ENCODE results near the gene CA11. TPM values are rescaled to one million over a fixed set of nuclear protein-coding genes. Genes with fewer than 3 reads are reported as not detected.

The CA11 gene
- total RNA-seq, 2 donors from 2014 or later: 3.0 to 4.6 TPM

DNA sequence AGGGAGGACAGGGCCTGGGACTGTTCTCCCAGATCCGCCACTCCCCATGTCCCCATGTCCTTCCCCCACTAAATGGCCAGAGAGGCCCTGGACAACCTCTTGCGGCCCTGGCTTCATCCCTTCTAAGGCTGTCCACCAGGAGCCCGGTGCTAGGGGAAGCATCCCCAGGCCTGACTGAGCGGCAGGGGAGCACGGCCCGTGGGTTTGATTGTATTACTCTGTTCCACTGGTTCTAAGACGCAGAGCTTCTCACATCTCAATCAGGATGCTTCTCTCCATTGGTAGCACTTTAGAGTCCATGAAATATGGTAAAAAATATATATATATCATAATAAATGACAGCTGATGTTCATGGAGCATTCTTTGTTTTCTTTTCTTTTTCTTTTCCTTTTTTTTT lies 38.6 kb downstream of the CA11 start:
- H3K36me3 ChIP-seq: no peaks in the 10 kb centered on the region
- no peaks in the 10 kb centered on the region for H3K27me3 ChIP-seq (replicated peaks; ENCODE audit: insufficient read depth)
- H3K9me3 ChIP-seq: no peaks in the 10 kb centered on the region
- DNase-seq (ENCODE audit: low spot score) (no peak), ATAC-seq (ENCODE audit: insufficient number of reproducible peaks, low FRiP score, low read depth) (no peak)
- no peak overlapping the region for H3K27ac ChIP-seq
- no peak overlapping the region for H3K4me3 ChIP-seq
- TF ChIP-seq, protein P1, sequence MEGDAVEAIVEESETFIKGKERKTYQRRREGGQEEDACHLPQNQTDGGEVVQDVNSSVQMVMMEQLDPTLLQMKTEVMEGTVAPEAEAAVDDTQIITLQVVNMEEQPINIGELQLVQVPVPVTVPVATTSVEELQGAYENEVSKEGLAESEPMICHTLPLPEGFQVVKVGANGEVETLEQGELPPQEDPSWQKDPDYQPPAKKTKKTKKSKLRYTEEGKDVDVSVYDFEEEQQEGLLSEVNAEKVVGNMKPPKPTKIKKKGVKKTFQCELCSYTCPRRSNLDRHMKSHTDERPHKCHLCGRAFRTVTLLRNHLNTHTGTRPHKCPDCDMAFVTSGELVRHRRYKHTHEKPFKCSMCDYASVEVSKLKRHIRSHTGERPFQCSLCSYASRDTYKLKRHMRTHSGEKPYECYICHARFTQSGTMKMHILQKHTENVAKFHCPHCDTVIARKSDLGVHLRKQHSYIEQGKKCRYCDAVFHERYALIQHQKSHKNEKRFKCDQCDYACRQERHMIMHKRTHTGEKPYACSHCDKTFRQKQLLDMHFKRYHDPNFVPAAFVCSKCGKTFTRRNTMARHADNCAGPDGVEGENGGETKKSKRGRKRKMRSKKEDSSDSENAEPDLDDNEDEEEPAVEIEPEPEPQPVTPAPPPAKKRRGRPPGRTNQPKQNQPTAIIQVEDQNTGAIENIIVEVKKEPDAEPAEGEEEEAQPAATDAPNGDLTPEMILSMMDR (IDR thresholded peaks at IDR 0.05): no peak
- H3K4me1 ChIP-seq (ENCODE audit: control insufficient read depth in 1 of 2, low read depth in 2 of 2): no peaks in the 10 kb centered on the region

DNA sequence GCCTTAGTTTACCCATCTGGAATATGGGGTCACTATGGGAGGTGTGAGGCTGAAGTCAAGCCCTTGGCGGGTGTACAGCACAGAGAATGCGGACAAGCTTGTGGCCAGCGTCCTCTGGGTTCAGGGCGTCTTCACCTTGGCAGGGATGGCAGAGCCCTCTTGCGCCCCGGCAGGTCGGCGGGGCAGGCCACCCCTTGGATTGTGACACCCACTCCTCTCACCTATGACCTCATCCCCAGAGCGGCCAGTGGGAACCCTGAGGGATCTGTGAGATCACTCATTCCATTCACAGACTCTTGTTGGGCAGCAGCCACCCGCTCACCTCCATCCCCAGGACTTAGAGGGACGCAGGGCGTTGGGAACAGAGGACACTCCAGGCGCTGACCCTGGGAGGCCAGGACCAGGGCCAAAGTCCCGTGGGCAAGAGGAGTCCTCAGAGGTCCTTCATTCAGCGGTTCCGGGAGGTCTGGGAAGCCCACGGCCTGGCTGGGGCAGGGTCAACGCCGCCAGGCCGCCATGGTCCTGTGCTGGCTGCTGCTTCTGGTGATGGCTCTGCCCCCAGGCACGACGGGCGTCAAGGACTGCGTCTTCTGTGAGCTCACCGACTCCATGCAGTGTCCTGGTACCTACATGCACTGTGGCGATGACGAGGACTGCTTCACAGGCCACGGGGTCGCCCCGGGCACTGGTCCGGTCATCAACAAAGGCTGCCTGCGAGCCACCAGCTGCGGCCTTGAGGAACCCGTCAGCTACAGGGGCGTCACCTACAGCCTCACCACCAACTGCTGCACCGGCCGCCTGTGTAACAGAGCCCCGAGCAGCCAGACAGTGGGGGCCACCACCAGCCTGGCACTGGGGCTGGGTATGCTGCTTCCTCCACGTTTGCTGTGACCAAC lies 39.3 kb downstream of the CA11 start, which contains the start of gene SPACA4:
SPACA4 (plus strand) TSS at position 280 of the 896 bp plus-strand sequence; CDS start at position 517, 237 bp downstream.
- no peaks in the 10 kb centered on the region for H3K27me3 ChIP-seq (replicated peaks; ENCODE audit: insufficient read depth)
- ATAC-seq (ENCODE audit: insufficient number of reproducible peaks, low FRiP score, low read depth) (no peak), DNase-seq (ENCODE audit: low spot score) (no peak)
- H3K4me1 ChIP-seq (ENCODE audit: control insufficient read depth in 1 of 2, low read depth in 2 of 2): no peaks in the 10 kb centered on the region
- no peaks in the 10 kb centered on the region for H3K36me3 ChIP-seq
- no peak within 1 kb of the TSS for H3K4me3 ChIP-seq
- H3K9me3 ChIP-seq: no peaks in the 10 kb centered on the region
- TF ChIP-seq, protein P1 (IDR thresholded peaks at IDR 0.05): no peak
- H3K27ac ChIP-seq: no peak within 1 kb of the TSS

DNA sequence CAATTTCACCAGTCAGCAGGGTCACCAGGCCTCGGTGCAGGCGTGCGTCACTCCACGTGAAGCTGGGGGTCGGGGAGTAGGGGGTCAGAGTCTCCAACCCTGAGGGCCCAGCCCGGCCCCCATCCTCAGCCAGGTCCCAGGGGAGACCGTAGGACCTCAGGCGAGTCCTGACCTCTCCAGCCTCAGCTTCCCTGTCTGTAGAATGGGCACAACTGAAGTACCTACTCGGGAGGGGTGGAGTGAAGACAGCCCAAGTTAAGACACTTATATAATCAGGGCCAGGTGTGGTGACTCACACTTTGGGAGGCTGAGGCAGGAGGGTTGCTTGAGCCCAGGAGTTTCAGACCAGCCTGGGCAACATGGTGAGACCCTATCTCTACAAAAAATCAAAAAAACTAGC lies 42.1 kb downstream of the CA11 start:
- Histone ChIP-seq H3K9me3 (no peaks in the 10 kb centered on the region), H3K4me1 (ENCODE audit: control insufficient read depth in 1 of 2, low read depth in 2 of 2) (no peaks in the 10 kb centered on the region), H3K4me3 (no peak overlapping the region), H3K27ac (no peak overlapping the region), H3K36me3 (no peaks in the 10 kb centered on the region), H3K27me3 (replicated peaks; ENCODE audit: insufficient read depth) (no peaks in the 10 kb centered on the region)
- DNase-seq (ENCODE audit: low spot score): no peak
- ATAC-seq (ENCODE audit: insufficient number of reproducible peaks, low FRiP score, low read depth): no peak
- TF ChIP-seq, protein P1 (IDR thresholded peaks at IDR 0.05): no peak

DNA sequence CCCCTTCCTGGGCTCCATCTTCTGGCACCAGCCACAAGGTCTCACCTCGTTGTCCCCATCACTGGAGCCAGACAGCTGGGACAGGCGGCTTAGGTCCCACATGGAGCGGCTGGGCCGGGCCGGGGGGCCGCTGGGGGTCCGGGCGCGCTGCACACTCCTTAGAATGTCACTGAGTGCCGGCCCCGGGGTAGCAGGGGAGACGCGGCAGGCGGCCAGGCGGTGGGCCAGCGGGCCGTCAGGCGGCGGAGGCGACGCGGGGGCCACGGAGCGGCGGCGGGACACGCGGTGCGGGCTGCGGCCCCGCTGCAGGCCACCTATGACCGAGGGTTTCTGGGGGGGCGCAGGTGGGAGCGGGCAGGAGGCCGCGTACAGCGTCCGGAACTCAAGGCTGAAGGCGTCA lies 42.5 kb downstream of the CA11 start:
- DNase-seq (ENCODE audit: low spot score) (no peak), ATAC-seq (ENCODE audit: insufficient number of reproducible peaks, low FRiP score, low read depth) (no peak)
- Histone ChIP-seq H3K9me3 (no peaks in the 10 kb centered on the region), H3K27ac (no peak overlapping the region), H3K4me1 (ENCODE audit: control insufficient read depth in 1 of 2, low read depth in 2 of 2) (no peaks in the 10 kb centered on the region), H3K36me3 (no peaks in the 10 kb centered on the region), H3K27me3 (replicated peaks; ENCODE audit: insufficient read depth) (no peaks in the 10 kb centered on the region), H3K4me3 (no peak overlapping the region)
- TF ChIP-seq, protein P1 (IDR thresholded peaks at IDR 0.05): no peak

DNA sequence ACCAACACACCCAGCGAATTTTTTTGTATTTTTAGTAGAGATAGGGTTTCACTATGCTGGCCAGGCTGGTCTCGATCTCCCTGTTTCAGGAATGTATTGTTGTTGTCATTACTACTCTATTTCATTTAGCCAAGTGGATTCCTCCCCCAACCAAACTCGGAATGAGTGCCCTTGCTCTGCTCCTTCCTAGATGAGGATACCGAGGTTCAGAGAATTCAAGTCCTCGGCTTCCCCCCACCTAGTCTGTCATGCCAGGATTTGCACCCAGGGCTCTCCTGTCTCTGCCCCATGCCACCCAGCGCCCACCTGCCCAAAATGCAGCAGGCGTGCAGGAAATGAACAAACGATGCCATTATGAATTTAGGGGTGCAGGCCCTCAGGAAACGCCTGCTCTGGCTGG lies 43.0 kb downstream of the CA11 start:
- DNase-seq (ENCODE audit: low spot score) (no peak), ATAC-seq (ENCODE audit: insufficient number of reproducible peaks, low FRiP score, low read depth) (no peak)
- H3K27me3 ChIP-seq (replicated peaks; ENCODE audit: insufficient read depth): no peaks in the 10 kb centered on the region
- H3K9me3 ChIP-seq: no peaks in the 10 kb centered on the region
- no peak overlapping the region for H3K27ac ChIP-seq
- H3K36me3 ChIP-seq: no peaks in the 10 kb centered on the region
- H3K4me3 ChIP-seq: no peak overlapping the region
- TF ChIP-seq, protein P1 (IDR thresholded peaks at IDR 0.05): no peak
- no peaks in the 10 kb centered on the region for H3K4me1 ChIP-seq (ENCODE audit: control insufficient read depth in 1 of 2, low read depth in 2 of 2)

Data from thoracic aorta (tissue), 2 donors.